Kidney (tissue), 14 donors: Measurements from ENCODE around the gene ARID3A. TPM values are rescaled to one million over a fixed set of nuclear protein-coding genes. Genes with fewer than 3 reads are reported as not detected.

Source experiments
- DNase-seq, 5 donors: peaks; one replicate each; pipeline ENCODE4 v3.0.0-alpha.2; 2013 to 2020
- FAIRE-seq: peaks from 2 replicates; lab custom pipeline; 2012; peaks lifted over from hg19 to GRCh38; lab: Jason Lieb, UNC
- H3K27ac ChIP-seq, 2 donors: one replicate each; pipeline ENCODE4 v1.7.0; 2013; ENCODE audit warnings: low read depth in 2 of 2, low read length in 2 of 2, inconsistent platforms in 1 of 2
- H3K27me3 ChIP-seq: one replicate; pipeline ENCODE4 v1.7.1; 2013; ENCODE audit warnings: low read length, inconsistent platforms; ENCODE audit not compliant: control insufficient read depth, insufficient read depth
- H3K36me3 ChIP-seq, 3 donors: one replicate each; pipeline versions ENCODE4 v1.7.0 to v1.7.1; 2013; ENCODE audit warnings: low read length in 3 of 3, control low read depth in 1 of 3, inconsistent platforms in 1 of 3; ENCODE audit not compliant: insufficient read depth in 3 of 3, control insufficient read depth in 2 of 3
- H3K4me1 ChIP-seq, 3 donors: one replicate each; pipeline versions ENCODE4 v1.7.0 to v1.7.1; 2013; ENCODE audit warnings: low read length in 3 of 3, inconsistent platforms in 1 of 3, low read depth in 1 of 3; ENCODE audit not compliant: control insufficient read depth in 2 of 3, insufficient read depth in 2 of 3
- H3K4me3 ChIP-seq, 3 donors: one replicate each; pipeline versions ENCODE4 v1.7.0 to v1.8.1; 2013; ENCODE audit warnings: low read length in 3 of 3, control low read depth in 1 of 3, inconsistent platforms in 1 of 3
- H3K9ac ChIP-seq, 3 donors: one replicate each; pipeline versions ENCODE4 v1.7.0 to v1.7.1; 2013; ENCODE audit warnings: low read length in 3 of 3, control low read depth in 1 of 3, inconsistent platforms in 1 of 3
- H3K9me3 ChIP-seq, 3 donors: one replicate each; pipeline versions ENCODE4 v1.7.0 to v1.7.1; 2013; ENCODE audit warnings: low read length in 3 of 3, control low read depth in 1 of 3, inconsistent platforms in 1 of 3; ENCODE audit not compliant: control insufficient read depth in 2 of 3, insufficient read depth in 1 of 3
- CTCF ChIP-seq: IDR thresholded peaks from 3 replicates; pipeline ENCODE4 v1.5.1; 2012; ENCODE audit warnings: mild to moderate bottlenecking, moderate library complexity, borderline replicate concordance; ENCODE audit not compliant: insufficient read depth; ENCODE audit errors: extremely low read depth
- intact Hi-C: fragments of 100-400 bp; cut with DNase I; formaldehyde crosslinking; loops from one replicate; pipeline ENCODE4 v1.11.1; 2022
- polyA plus RNA-seq: library from polyadenylated mRNA; stranded (reverse); fragments of 350-450 nt; fragmentation: Illumina TruSeq; extraction: RNeasy Lipid Tissue Mini Kit (QIAGEN cat#74804); gene quantifications from one replicate; pipeline ENCODE4 v1.2.3, GENCODE V29; 2014; ENCODE audit warnings: low read depth, low replicate concordance; ENCODE audit not compliant: insufficient read depth
- total RNA-seq: library from RNA; stranded (reverse); fragmentation: NEBNext Ultra II Directional; extraction: Animal tissue kit (Norgen Biotek cat#: 25700); gene quantifications from one replicate; pipeline ENCODE4 v1.2.1, GENCODE V29; 2021
- donor health status: control.
- donor health status: control.
- donor health status: control.
- donor health status: control.
- donor health status: control.
- donor health status: DM: yes; HTN: yes; CAD: no.
- donor health status: Normal renal cell carcinoma (clear cell type).

The ARID3A gene
- total and polyA plus RNA-seq, 2 donors from 2014 or later, result 5.6 to 16.9 TPM

GRCh38 chr19:963486-963951, 37.7 kb downstream of the ARID3A start:
- no peak for TF ChIP-seq CTCF
- Histone ChIP-seq H3K9me3 (no peaks in the 10 kb centered on the region), H3K27ac (no peak overlapping the region), H3K4me1 (no peaks in the 10 kb centered on the region), H3K27me3 (no peaks in the 10 kb centered on the region), H3K9ac (no peak overlapping the region), H3K4me3 (no peak overlapping the region), H3K36me3 (peaks cover 2 to 7% (median 6%) of the 10 kb centered on the region in 3 donors)
- peak in 2 of 5 donors; percentile 60 to 67 for DNase-seq
- no peak for FAIRE-seq
- intact Hi-C loops, result no loop called here

- intact Hi-C loops, result no loop called here
- FAIRE-seq, result no peak
- peaks cover 2 to 7% (median 6%) of the 10 kb centered on the region in 3 donors for H3K36me3 ChIP-seq
Measured at GRCh38 chr19:964116-964520, 38.3 kb downstream of the ARID3A start.

GRCh38 chr19:964761-965694, 39.2 kb downstream of the ARID3A start:
- Histone ChIP-seq H3K27me3 (no peaks in the 10 kb centered on the region), H3K9ac (no peak overlapping the region), H3K4me3 (no peak overlapping the region), H3K9me3 (no peaks in the 10 kb centered on the region), H3K36me3 (peaks cover 2 to 7% (median 6%) of the 10 kb centered on the region in 3 donors), H3K27ac (no peak overlapping the region), H3K4me1 (no peaks in the 10 kb centered on the region)
- DNase-seq (no peak), FAIRE-seq (no peak)
- no peak for TF ChIP-seq CTCF
- intact Hi-C loops, result no loop called here

More at GRCh38 chr19:964116-964520, 38.3 kb downstream of the ARID3A start:
- no peak for TF ChIP-seq CTCF
- Histone ChIP-seq H3K9me3 (no peaks in the 10 kb centered on the region), H3K4me1 (no peaks in the 10 kb centered on the region), H3K27me3 (no peaks in the 10 kb centered on the region), H3K27ac (no peak overlapping the region), H3K4me3 (no peak overlapping the region), H3K9ac (no peak overlapping the region)
- DNase-seq, result no peak
